AG09319 (cell line): ENCODE measurements around the gene HS1BP3.

Experiments used
- DNase-seq: peaks from one replicate; pipeline ENCODE4 v3.0.0-alpha.2; 2010; ENCODE audit warnings: low read depth; ENCODE audit errors: extremely low read depth
- TF ChIP-seq, protein P1 (sequence below): IDR thresholded peaks from 2 replicates; pipeline ENCODE4 v1.5.1; 2011; ENCODE audit warnings: low read depth, mild to moderate bottlenecking, inconsistent platforms, low read length, moderate library complexity

Gene HS1BP3

DNA sequence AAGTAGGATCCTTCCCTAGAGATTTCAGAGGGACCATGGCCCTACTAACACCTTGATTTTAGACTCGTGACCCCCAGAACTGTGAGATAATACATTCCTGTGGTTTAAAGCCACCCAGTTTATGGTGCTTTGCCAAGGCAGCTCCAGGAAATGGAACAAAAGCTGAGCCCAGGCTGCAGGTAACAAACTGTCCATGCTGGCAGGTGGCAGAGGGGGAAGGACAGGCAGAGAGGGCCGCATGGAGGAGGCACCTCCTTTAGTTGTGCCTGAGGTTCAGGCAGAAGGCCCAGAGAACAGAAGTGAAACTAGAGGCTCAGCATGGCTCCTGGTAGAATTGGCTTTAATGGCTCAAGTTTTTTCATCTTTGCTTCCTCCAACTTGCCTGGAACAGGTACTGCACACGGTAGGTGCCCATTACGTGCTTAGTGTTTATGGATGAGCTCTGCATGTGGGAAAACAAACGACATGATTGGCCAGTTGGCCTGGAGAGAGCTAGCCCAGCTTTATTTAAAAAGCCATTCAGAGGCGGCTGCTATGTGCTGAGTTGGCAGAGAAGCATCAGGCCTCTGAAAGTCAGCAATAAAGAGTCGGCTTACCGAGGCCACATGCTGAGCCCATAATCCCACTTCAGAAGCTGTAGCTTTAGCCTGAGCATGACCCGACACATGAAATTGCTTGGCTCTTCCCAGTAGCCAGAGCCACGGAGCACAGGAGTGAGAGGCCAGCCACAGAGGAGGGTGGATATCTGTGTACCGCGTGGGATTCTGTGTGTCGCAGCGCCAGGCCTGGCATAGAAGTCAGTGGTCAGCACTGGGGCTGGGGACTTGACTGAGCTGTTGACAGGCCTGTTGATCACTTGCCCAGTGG is 36.5 kb downstream of the HS1BP3 start:
- TF ChIP-seq, protein P1, sequence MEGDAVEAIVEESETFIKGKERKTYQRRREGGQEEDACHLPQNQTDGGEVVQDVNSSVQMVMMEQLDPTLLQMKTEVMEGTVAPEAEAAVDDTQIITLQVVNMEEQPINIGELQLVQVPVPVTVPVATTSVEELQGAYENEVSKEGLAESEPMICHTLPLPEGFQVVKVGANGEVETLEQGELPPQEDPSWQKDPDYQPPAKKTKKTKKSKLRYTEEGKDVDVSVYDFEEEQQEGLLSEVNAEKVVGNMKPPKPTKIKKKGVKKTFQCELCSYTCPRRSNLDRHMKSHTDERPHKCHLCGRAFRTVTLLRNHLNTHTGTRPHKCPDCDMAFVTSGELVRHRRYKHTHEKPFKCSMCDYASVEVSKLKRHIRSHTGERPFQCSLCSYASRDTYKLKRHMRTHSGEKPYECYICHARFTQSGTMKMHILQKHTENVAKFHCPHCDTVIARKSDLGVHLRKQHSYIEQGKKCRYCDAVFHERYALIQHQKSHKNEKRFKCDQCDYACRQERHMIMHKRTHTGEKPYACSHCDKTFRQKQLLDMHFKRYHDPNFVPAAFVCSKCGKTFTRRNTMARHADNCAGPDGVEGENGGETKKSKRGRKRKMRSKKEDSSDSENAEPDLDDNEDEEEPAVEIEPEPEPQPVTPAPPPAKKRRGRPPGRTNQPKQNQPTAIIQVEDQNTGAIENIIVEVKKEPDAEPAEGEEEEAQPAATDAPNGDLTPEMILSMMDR, result no peak
- DNase-seq, result no peak

DNA sequence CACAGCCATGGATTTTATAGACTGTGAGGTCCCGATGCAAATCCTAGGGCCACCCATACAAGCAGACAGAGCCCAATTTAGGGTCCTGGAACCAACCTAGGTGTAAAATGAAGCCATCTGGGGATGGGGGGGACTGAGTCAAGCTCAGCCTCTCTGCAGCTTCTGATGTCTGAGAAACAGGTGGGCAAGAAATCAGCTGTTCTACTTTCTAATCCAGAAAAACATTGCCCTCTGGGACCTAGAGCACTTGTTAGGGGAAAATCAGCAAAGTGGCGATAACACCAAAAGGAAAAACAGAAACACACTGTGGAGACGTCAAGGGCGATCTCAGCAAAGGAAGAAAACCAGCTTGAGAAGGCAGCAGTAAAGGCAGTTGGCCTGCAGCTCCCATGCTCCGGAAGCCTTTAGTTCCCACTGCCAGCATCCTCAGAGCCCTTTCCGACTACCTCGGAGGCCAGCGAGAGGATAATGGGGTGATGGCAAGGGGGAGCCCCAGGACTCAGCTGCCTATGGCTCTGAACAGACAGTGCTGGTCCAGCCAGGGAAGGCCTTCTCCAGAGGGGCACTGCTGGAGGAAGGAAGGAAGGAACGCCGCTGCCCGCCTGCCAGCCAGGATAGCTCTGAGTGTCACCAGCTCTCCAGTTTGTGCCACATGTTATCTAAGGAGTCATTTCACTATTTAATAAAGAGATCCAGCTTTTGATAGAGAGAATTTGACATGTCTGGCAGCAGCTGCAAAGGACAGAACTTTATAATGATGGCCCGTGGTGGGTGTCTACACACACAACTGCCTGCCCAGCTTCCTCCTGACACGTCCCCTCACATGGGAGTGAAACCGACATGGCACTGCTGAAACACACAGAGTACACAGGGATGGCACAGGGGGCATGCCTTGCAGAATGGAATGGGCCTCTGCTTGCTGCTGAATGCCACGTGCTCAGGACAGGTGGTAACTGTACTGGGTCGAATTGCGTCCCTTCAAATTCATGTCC is 37.7 kb downstream of the HS1BP3 start:
- no peak for DNase-seq

DNA sequence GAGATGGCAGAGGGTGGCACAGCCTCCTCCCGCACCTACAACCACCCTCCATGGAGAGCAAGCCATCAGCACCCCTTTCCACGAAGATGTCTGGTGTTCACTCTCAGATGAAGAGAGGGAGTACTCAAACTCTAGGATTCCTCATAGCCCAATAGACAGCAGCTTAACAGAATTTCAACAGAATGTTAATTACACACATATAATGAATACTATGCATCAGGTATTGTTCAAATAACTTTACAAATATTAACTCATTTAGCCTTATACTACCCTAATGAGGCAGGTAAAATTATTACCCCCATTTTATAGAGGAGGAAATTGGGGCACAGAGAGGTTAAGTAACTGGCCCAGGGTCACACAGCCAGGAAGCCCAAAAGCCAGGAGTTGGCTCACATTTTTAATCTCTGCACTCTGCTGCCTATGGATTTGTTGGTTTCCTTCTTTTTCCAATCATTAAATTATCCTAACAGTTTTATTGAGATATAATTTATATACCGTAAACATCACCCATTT is 39.0 kb downstream of the HS1BP3 start:
- DNase-seq, result no peak
- TF ChIP-seq, protein P1, result no peak

More for the DNA sequence above, 37.7 kb downstream of the HS1BP3 start:
- TF ChIP-seq, protein P1, result no peak

DNA sequence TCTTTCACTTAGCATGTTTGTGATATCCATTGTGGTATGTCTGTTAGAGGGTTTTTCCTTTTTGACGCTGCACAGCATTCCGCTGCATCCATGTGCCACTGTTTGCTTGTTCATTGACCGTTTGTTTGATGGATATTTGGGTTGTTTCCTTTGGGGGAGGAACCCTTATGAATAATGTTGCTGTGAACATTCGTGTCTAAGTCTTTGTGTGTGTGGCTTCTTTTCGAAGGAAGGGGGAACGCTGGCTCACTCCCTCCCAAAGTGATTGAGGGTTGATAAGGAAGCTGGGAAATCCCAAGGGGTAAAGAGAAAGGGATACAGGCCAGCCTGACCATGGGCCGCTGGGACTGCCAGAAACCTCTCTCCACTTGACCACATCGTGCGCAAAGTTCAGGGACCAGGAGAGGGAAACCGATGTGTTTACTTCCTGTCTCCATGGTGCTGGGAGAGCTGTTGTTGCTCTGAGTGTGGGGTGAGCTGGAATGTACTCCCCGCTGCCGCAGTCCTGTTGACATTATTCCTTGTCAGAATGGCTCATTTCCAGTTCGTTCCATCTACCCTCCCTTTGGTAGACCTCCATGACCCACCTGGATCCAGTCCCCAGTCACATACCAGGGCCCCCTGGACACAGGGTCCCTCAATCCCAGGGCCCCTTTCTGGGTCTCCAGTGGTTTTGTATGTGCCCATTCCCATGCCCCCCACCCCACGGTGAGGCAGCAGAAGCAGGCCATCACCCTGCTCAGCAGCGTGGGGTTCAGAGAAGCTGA is 39.6 kb downstream of the HS1BP3 start:
- TF ChIP-seq, protein P1, result no peak
- peak; percentile 56 for DNase-seq

DNA sequence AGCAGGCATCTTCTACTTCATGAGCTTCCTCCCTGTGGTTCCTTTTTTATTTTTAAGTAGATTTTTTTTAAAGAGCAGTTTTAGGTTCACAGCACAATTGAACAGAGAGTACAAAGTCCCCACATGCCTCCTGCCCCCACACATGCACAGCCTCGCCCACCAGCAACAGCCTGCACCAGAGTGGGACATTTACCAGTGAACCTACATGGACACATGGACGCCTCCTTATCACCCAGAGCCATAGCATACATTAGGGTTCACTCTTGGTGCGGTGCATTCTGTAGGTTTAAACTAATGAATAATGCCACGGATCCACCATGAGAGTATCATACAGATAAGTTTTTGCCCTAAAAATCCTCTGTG is 40.9 kb downstream of the HS1BP3 start:
- DNase-seq, result no peak
- TF ChIP-seq, protein P1, result no peak

DNA sequence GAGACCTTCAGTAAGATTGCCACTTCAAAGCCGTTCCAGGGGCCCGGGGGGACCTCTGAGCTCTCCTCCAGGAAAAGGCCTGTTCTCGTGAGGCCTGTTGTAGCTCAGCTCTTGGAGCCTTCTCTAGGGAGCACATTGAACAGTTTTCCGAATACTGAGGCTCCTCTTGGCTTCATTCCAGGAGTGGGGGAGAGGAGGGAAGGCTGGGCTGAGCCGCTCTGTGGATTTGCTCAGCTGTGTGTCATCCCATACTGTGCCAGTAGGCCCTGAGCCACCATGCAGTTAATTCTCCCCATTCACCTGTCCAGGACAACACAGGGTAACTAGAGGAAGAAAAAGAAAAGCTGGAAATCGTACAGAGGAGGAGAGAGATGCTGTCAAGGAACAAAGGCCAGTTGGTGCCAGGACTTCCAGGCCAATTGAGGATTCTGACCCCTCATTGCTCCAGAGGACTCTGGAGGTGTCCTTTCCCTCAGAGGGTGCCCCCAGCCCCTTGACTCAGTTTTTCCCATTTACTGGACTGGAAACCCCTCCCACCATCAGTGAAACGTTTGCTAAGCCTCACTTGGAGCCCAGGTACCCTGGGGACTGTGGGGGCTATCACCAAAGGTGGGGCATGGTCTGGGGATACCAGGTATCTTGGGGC is 41.4 kb downstream of the HS1BP3 start:
- no peak for DNase-seq

More for the DNA sequence above, 41.4 kb downstream of the HS1BP3 start:
- TF ChIP-seq, protein P1, result no peak
